NCI-H82 treated with DMSO at 0.1 percent for 48 hours (cell line): Measurements from ENCODE around the gene NPAS2.

ENCODE experiments used
- DNase-seq: peaks from one replicate; lab custom pipeline; 2025; ENCODE audit not compliant: unreplicated experiment; lab: John Stamatoyannopoulos, UW

Gene NPAS2

DNA sequence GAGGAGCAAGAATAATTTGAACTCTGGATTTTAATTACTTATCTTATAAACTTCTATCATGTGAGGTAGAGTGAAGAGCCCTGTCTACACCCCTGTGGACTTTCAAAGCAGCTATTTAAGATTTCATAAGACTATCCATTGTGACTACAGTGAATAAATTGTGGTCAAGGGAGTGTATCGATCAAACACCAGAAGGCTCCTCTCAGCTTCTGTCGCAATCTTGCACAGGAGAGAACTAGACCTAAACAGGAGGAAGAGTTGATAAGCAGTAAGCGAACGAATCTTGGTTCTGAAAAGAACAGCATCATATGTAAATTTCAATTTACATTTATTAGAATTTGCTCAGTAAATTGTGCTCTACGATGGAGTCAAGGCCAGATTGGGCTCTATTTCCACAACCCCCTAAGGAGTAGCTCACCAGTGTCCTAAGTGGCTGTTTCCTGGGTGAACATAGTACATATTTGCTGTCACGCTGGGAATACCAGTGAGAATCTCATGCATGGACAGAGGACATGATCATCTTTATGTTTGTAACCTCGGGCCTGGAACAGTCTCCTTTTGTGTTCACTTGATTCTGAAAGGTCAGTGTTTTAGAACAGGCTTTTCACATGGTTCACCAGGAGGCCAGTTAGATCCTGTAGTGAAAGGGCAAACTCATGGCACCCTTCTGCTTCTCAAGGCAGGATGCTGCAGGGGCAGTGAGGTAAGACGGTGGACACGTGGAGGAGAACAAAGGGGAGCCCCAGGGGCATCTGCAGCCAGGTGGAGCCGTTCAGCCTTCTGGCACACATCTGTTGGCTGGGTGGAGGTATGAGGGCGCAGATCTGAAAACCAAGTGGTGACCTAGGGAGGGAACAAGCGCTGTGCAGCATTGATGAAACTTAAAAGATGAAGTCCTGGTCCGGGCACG, 33.3 kb downstream of the NPAS2 start:
- no peak for DNase-seq

DNA sequence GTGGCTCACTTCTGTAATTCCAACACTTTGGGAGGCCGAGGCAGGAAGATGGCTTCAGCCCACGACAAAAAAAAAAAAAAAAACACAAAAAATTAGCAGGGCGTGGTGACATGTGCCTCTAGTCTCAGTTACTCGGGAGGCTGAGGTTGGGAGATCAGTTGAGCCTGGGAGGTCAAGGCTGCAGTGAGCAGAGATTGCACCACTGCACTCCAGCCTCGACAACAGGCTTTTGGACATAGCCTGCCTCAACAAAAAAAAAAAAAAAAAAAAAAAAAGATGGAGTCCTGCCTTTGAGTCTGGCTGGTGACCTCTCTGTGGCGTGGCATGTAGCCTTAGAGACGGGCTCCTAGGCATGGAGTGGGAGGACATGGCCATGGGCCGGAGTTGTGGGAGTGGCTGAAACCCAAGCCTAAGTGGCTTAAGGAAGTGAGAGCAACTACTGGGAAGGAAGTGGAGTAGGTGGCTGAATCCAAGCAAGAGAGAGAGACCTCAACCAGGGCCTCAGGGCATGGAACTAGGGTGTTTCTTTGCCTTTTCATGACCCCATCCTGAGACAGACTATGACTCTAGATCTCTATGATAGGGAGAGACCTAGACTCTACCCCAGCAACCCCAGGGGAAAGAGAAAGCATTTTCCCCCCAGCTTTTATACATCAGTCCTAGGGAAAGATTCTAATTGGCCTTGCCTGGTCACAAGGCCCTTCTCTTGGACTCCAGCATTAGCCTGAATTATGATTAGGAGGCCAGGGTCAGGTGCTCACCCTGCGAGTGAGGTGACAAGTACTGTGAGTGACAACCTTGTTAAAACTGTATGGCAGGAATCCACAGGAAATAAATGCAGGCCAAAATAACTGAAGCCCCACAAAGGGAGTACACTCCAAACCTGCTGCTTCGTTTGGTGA, 34.2 kb downstream of the NPAS2 start:
- no peak for DNase-seq

- DNase-seq: no peak
Measured at GRCh38 chr2:100855084-100855483, 35.1 kb downstream of the NPAS2 start.

DNA sequence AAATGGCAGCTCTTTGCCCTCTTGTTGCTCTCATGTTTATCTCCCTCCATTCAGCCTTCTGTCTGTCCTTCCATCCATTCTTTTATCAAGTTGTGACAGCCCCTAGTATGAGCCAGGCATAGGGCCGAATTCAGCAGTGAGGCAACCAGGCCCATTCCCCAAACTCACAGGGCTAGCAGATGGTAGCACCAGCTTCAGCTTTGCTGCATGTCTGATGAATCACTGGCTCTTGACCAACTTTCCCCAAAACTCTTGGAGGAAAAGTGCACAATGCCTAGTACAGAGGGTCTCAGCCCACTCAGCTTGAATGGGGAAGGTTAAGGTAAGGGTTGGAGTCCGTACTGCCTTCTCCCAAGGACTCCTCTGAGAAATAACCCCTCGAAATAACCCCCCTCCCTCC, 35.7 kb downstream of the NPAS2 start:
- no peak for DNase-seq

DNA sequence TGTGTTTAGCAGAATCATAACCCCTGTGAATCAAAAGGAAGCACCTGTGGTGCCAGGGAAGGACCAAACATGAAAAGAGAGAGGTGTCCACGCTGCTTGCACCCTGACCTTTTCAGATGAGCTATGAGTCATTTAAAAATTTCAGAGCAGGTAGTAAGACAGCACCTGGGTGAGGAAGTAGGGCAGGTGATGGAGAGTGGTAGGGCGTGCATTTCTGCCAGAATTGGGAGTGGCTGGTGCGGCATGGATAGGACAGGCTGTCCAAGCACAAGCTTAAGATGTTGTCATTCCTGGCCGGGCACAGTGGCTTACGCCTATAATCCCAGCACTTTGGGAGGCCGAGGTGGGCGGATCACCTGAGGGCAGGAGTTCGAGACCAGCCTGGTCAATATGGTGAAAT, 36.8 kb downstream of the NPAS2 start:
- no peak for DNase-seq

DNA sequence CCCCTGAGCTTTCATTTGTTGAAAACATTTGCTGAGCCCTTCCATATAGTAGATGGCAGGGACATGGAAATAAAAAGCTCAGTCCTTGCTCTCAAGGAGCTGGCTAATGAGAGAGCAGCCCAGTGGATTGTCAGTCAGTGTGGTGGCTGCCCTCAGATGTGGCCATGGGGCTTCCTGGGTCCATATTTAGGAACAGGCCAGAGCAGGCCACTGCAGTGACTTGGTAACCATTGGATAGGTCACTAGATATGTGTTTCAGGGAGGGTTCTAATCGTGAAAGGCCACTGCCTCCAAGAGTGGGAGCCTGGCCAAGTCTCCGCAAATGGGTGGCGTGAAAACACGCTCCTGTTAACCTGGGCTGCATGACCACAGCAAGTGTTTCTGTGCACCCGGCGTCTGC, 37.4 kb downstream of the NPAS2 start:
- no peak for DNase-seq

DNA sequence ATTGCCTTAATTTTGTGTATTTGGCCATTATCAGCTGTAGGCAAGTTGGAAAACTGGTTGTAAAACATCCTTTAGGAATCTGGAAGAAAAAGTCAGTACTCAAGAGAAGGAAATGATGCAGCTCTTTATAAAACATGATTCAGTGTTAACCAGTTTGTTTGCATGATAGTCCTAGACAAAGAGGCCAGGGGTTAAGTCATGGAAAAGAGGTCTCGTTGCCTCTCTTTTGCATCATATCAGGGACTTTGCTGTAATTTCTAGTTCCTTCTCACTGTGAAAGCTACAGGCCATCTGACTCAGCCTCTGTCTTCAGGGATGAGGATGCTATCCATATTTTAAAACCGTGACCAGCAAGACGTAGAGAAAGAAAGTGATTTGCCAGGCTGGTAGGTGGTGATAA, 38.0 kb downstream of the NPAS2 start:
- DNase-seq: no peak

DNA sequence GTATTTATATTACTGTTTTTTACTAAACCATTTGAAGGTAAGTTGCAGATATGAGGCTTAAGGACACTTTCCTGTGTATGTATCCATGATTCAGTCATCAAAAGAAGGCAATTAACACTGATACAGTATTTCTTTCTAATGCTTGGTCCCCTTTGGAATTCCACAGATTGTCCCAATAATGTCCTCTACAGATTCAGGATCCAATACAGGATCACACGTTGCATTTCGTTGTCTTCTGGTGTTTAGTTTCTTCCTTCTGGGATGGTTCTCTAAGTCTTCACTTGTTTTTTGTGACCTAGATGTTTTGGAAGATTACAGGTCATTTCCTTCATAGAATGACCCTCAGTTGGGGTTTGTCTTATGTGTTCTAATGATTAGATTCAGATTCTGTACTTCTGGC, 40.0 kb downstream of the NPAS2 start:
- DNase-seq: no peak

DNA sequence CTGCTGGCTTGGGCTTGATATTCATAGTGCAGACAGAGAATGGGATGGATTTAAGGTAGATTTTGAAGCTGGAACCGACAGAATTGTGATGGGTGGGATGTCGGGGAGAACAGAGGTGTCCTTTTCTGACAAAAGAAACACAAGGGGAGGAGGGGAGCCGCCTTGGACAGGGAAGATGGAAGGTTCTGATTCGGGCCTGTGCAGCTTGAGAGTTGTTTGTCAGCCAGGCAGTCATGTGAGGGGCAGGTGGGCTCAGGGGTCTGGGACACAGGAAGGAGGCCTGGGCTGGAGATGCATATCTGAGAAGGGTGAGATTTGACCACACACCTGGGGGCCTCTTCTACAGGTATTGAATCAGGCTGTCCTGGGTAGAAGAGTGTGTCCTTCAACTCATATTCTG, 41.4 kb downstream of the NPAS2 start:
- no peak for DNase-seq

DNA sequence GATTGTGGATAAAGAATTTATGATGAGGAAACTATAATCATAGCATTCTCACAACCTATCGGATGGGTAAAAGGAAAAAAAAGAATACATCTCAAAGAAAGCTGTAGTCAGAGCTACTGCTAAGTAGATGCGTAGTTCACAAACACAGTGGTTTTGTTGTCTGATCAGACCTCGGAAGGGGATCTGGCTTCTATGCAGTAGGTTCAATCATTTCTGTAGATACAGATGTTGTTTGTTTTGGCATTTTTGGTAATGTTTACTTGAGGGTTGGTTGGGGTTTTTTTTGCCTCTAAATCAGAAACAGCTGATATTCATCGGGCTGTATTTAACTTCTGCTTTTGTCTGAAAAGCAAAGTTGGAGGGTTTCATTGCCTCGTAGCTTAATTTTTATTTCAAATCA, 42.1 kb downstream of the NPAS2 start:
- DNase-seq: no peak

GRCh38 chr2:100865816-100866460, 46.0 kb downstream of the NPAS2 start:
- no peak for DNase-seq

GRCh38 chr2:100868083-100868482, 48.1 kb downstream of the NPAS2 start:
- no peak for DNase-seq

DNA sequence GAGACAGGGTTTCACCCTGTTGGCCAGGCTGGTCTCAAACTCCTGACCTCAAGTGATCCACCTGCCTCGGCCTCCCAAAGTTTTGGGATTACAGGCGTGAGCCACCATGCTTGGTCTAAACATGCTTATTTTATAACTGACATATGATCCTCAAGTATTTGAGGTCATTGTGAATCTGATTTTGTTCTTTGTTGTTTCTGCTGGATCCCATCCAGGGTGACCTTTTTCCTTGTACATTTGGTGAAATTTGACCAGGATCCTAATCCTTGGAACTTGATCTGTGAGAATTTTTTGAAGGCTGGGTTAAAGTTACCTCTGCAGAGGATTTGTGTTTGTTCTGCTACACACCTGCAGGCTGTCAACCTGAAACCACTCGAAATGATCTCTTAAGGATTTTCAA, 49.2 kb downstream of the NPAS2 start:
- DNase-seq: no peak

- no peak for DNase-seq
Measured at GRCh38 chr2:100870652-100871531, 51.0 kb downstream of the NPAS2 start.

- no peak for DNase-seq
Measured at GRCh38 chr2:100875516-100876230, 55.7 kb downstream of the NPAS2 start.

DNA sequence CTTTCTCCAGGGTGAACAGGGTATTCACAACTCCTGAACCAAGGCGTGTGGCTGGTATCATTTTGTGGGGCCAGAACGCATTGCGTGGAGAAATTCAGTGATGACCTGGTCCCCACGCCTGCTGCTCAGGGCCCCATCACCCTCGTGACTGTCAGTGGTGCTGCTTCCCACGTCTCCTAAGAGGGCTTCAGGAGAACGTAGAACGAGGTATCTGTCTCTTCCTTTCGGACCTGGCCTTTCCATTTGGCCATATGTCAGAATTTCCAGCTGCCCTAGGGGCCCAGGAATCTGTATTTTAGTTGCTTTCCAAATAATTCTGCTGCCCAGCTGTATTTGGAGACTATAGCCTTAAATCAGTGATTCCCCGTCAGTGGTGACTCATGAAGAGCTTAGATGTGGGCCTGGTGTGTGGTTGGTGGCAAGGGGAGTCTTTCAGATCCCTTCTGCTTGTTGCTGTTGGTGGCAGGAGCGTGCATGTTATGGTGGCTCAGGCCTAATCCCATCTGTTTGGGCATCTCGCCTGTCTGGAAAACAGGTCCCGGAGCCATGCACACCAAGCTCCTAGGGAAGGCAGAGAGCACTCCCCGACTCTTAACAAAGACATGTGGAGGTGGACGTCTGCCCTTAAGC, 56.4 kb downstream of the NPAS2 start:
- no peak for DNase-seq

DNA sequence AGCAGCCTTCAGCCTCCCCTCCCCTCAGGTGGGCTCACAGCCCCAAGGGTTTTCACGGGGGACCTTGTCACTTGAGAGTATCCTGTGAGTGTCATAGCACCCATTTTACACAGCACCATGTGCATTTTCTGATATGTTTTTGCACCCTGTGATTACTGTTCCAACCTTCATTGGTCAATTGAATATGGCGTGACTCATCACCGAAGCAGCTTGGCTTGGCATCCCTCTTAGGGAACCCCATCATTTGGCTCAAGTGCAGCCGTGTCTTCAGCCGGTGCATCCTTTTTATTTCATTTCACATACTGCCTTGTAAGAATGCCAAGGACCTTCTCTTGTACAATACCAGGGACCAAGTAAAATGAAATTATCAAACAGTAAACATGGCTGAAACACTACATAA, 57.6 kb downstream of the NPAS2 start:
- no peak for DNase-seq

DNA sequence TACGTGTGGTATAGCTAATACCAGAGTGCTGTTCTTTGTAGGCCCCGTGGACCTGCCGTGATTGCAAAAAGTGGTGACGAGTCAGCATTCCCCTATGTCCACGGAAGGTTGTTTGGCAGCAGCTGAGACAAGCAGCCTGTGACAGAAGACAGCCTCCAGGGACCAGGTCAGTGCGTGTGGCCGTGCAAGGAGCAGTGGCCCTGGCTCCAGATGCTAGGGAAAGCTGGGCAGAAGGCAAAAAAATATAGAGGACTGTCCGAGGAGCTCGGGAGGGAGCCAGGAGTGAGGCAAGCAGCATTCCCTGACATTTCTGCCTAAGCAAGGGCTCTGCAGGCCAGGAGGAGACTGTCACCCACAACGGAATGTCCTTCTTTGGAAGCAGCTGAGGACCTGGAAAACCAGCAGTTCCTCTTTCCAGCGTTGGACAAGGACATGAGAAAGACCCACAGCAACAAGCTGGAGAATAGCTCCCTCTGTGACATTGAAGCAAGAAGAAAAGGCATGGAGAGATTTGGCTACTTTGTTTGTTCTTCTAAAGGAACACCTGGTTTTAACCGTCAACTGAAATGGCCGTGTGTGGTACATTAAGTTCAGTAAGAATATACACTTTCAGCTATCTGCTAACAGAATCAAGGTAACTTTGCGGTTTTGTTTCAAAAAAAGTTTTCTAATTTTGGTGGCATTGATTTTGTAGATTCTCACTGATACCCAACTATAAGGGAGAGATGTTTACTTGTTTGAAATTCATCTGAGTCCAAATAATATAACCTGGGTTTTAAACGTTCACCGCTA, 58.3 kb downstream of the NPAS2 start:
- no peak for DNase-seq

- no peak for DNase-seq
Measured at GRCh38 chr2:100879296-100879695, 59.4 kb downstream of the NPAS2 start.
